Urinary bladder (tissue), 4 donors: Measurements from ENCODE around the gene KIAA0930. TPM values are rescaled to one million over a fixed set of nuclear protein-coding genes. Genes with fewer than 3 reads are reported as not detected.

Experiments used
- DNase-seq: peaks from one replicate; pipeline ENCODE4 v3.0.0-alpha.2; 2015; ENCODE audit errors: extremely low spot score
- H3K27ac ChIP-seq: one replicate; pipeline ENCODE4 v1.5.1; 2013; ENCODE audit warnings: low read depth, mild to moderate bottlenecking, moderate library complexity
- H3K36me3 ChIP-seq: one replicate; pipeline ENCODE4 v1.6.1; 2013; ENCODE audit warnings: mild to moderate bottlenecking, moderate library complexity; ENCODE audit not compliant: insufficient read depth
- H3K4me1 ChIP-seq: one replicate; pipeline ENCODE4 v1.6.1; 2013; ENCODE audit warnings: mild to moderate bottlenecking, moderate library complexity; ENCODE audit not compliant: insufficient read depth
- H3K4me3 ChIP-seq: one replicate; pipeline ENCODE4 v1.5.1; 2013; ENCODE audit warnings: low read depth, low read length
- WGBS: extraction: QIAGEN DNeasy Blood & Tissue Kit; methylation state at CpG from one replicate; pipeline ENCODE4 v1.1.7; 2013; 5-methylcytosine and 5-hydroxymethylcytosine counted together
- polyA plus RNA-seq: library from polyadenylated mRNA; stranded (reverse); fragments of 200-250 nt; gene quantifications from one replicate; pipeline ENCODE4 v1.2.3, GENCODE V29; 2013
- total RNA-seq: library from RNA; depleted of rRNA; stranded (reverse); fragments of >200 nt; gene quantifications from one replicate; pipeline ENCODE4 v1.2.3, GENCODE V29; 2014
- donor health status: healthy with polysubstance abuse.
- donor health status: healthy.

Gene KIAA0930
- total and polyA plus RNA-seq, 2 donors: 22.9 to 58.7 TPM

- no peak overlapping the region for H3K4me3 ChIP-seq
- no peaks in the 10 kb centered on the region for H3K36me3 ChIP-seq
- DNase-seq: no peak
- no peak overlapping the region for H3K27ac ChIP-seq
- no peaks in the 10 kb centered on the region for H3K4me1 ChIP-seq
- 85% methylated on average over 11 of the region's 11 CpGs for WGBS
Observed at GRCh38 chr22:45210577-45210976, 30.1 kb downstream of the KIAA0930 start.

GRCh38 chr22:45210174-45210573 lies 30.5 kb downstream of the KIAA0930 start:
- no peaks in the 10 kb centered on the region for H3K36me3 ChIP-seq
- no peak overlapping the region for H3K27ac ChIP-seq
- WGBS: 91% methylated on average over 7 of the region's 7 CpGs
- H3K4me3 ChIP-seq: no peak overlapping the region
- no peaks in the 10 kb centered on the region for H3K4me1 ChIP-seq
- no peak for DNase-seq

GRCh38 chr22:45208993-45209838 lies 31.5 kb downstream of the KIAA0930 start:
- Histone ChIP-seq H3K4me3 (no peak overlapping the region), H3K4me1 (no peaks in the 10 kb centered on the region), H3K36me3 (peaks cover 2% of the 10 kb centered on the region), H3K27ac (no peak overlapping the region)
- 49% methylated on average over 29 of the region's 29 CpGs for WGBS
- no peak for DNase-seq

GRCh38 chr22:45208696-45208992 lies 32.0 kb downstream of the KIAA0930 start:
- Histone ChIP-seq H3K4me1 (no peaks in the 10 kb centered on the region), H3K4me3 (no peak overlapping the region), H3K27ac (no peak overlapping the region), H3K36me3 (peaks cover 2% of the 10 kb centered on the region)
- WGBS: 90% methylated on average over 10 of the region's 10 CpGs
- DNase-seq: no peak

GRCh38 chr22:45207981-45208664 lies 32.6 kb downstream of the KIAA0930 start:
- Histone ChIP-seq H3K4me1 (no peaks in the 10 kb centered on the region), H3K27ac (no peak overlapping the region), H3K4me3 (no peak overlapping the region), H3K36me3 (peaks cover 2% of the 10 kb centered on the region)
- DNase-seq: no peak
- 82% methylated on average over 24 of the region's 24 CpGs for WGBS

- DNase-seq: no peak
- WGBS: 97% methylated on average over 13 of the region's 13 CpGs
- Histone ChIP-seq H3K4me1 (no peaks in the 10 kb centered on the region), H3K27ac (no peak overlapping the region), H3K4me3 (no peak overlapping the region), H3K36me3 (peaks cover 5% of the 10 kb centered on the region)
Observed at GRCh38 chr22:45207533-45207932, 33.2 kb downstream of the KIAA0930 start.

- Histone ChIP-seq H3K4me1 (peaks cover 2% of the 10 kb centered on the region), H3K36me3 (peaks cover 5% of the 10 kb centered on the region), H3K27ac (no peak overlapping the region), H3K4me3 (no peak overlapping the region)
- WGBS: 90% methylated on average over 6 of the region's 6 CpGs
- no peak for DNase-seq
Observed at GRCh38 chr22:45206233-45206632, 34.5 kb downstream of the KIAA0930 start.

GRCh38 chr22:45205276-45205925 lies 35.3 kb downstream of the KIAA0930 start:
- WGBS: 86% methylated on average over 20 of the region's 20 CpGs
- H3K4me1 ChIP-seq: peaks cover 2% of the 10 kb centered on the region
- peaks cover 5% of the 10 kb centered on the region for H3K36me3 ChIP-seq

GRCh38 chr22:45204819-45205218 lies 35.9 kb downstream of the KIAA0930 start:
- Histone ChIP-seq H3K4me1 (peaks cover 2% of the 10 kb centered on the region), H3K27ac (no peak overlapping the region), H3K36me3 (peaks cover 5% of the 10 kb centered on the region), H3K4me3 (no peak overlapping the region)
- no peak for DNase-seq
- WGBS: 85% methylated on average over 14 of the region's 14 CpGs

More at GRCh38 chr22:45205276-45205925, 35.3 kb downstream of the KIAA0930 start:
- DNase-seq: no peak
- H3K4me3 ChIP-seq: no peak overlapping the region
- H3K27ac ChIP-seq: no peak overlapping the region

GRCh38 chr22:45204241-45204640 lies 36.5 kb downstream of the KIAA0930 start:
- 89% methylated on average over 13 of the region's 13 CpGs for WGBS
- Histone ChIP-seq H3K36me3 (peaks cover 5% of the 10 kb centered on the region), H3K27ac (no peak overlapping the region), H3K4me3 (no peak overlapping the region), H3K4me1 (peaks cover 2% of the 10 kb centered on the region)
- DNase-seq: no peak

- Histone ChIP-seq H3K27ac (no peak overlapping the region), H3K4me1 (peaks cover 2% of the 10 kb centered on the region), H3K36me3 (peaks cover 5% of the 10 kb centered on the region), H3K4me3 (no peak overlapping the region)
- WGBS: 95% methylated on average over 40 of the region's 40 CpGs
- DNase-seq: no peak
Observed at GRCh38 chr22:45203150-45203951, 37.3 kb downstream of the KIAA0930 start.

GRCh38 chr22:45202333-45203149 lies 38.2 kb downstream of the KIAA0930 start:
- Histone ChIP-seq H3K4me1 (peaks cover 2% of the 10 kb centered on the region), H3K36me3 (peaks cover 5% of the 10 kb centered on the region), H3K27ac (no peak overlapping the region), H3K4me3 (no peak overlapping the region)
- DNase-seq: no peak
- WGBS: 92% methylated on average over 36 of the region's 36 CpGs
